Astrocyte of the cerebellum (primary cell): ENCODE measurements around the gene CRAMP1.

Source experiments
- DNase-seq: peaks from one replicate; pipeline ENCODE4 v3.0.0-alpha.2; 2011; ENCODE audit warnings: low read depth
- H3K4me3 ChIP-seq: 2 replicates; pipeline ENCODE4 v1.5.1; 2011; ENCODE audit warnings: mild to moderate bottlenecking, low read depth, low read length, moderate library complexity
- in situ Hi-C: cut with HindIII; loops from 2 replicates; pipeline ENCODE4 v1.10.0; 2017; ENCODE audit warnings: low sequenced_read_pairs
- TF ChIP-seq, protein P1 (sequence below): IDR thresholded peaks from 2 replicates; pipeline ENCODE4 v1.5.1; 2012; ENCODE audit warnings: low read length, low read depth, moderate library complexity, mild to moderate bottlenecking; ENCODE audit errors: missing control alignments

Gene CRAMP1

DNA sequence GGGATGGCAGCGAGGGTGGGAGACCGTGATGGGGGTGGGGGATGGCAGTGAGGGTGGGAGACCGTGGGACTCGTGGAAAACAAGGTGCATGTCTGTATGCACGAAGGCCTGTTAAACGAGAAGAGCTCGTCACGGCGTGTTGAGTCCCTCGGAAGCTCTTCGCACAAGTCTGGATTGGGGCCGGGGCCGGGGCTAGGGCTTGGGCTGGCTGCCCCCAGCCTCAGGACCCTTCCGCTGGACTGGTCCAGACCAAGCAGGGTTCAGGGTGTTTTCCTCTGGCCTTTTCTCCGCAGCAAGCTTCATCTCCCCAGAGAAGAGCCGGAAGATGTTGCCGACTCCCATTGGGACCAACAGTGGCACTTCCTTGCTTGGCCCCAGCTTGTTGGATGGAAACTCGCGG, 58.2 kb downstream of the CRAMP1 start:
- H3K4me3 ChIP-seq = no peak overlapping the region
- TF ChIP-seq, protein P1, sequence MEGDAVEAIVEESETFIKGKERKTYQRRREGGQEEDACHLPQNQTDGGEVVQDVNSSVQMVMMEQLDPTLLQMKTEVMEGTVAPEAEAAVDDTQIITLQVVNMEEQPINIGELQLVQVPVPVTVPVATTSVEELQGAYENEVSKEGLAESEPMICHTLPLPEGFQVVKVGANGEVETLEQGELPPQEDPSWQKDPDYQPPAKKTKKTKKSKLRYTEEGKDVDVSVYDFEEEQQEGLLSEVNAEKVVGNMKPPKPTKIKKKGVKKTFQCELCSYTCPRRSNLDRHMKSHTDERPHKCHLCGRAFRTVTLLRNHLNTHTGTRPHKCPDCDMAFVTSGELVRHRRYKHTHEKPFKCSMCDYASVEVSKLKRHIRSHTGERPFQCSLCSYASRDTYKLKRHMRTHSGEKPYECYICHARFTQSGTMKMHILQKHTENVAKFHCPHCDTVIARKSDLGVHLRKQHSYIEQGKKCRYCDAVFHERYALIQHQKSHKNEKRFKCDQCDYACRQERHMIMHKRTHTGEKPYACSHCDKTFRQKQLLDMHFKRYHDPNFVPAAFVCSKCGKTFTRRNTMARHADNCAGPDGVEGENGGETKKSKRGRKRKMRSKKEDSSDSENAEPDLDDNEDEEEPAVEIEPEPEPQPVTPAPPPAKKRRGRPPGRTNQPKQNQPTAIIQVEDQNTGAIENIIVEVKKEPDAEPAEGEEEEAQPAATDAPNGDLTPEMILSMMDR = no peak
- in situ Hi-C loops = loop anchor here (5.0 kb wide), 1 partner anchor 33 kb away; no protein-coding TSS in a partner anchor
- DNase-seq = no peak

DNA sequence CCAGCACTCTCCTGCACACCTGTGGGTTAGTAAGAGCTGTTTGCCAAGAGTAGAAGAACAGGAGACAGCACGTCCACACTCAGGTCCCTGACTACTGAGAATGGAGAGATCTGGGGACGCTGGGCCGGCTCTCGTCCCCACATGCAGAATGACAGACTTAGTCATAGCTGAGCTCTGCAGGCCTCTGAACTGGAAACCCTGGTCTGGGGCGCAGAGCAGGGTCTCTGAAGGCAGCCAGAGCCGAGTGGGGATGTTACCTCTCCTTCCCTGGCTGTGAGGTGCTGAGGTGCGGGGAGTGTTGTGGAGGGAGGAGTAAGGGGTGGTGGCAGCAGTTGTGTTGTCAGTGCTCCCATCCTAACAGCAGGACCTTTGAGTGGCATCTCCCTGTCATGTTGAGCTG, 58.7 kb downstream of the CRAMP1 start:
- H3K4me3 ChIP-seq = no peak overlapping the region
- in situ Hi-C loops = loop anchor here (5.0 kb wide), 1 partner anchor 34 kb away; no protein-coding TSS in a partner anchor
- DNase-seq = no peak
- TF ChIP-seq, protein P1 = no peak

DNA sequence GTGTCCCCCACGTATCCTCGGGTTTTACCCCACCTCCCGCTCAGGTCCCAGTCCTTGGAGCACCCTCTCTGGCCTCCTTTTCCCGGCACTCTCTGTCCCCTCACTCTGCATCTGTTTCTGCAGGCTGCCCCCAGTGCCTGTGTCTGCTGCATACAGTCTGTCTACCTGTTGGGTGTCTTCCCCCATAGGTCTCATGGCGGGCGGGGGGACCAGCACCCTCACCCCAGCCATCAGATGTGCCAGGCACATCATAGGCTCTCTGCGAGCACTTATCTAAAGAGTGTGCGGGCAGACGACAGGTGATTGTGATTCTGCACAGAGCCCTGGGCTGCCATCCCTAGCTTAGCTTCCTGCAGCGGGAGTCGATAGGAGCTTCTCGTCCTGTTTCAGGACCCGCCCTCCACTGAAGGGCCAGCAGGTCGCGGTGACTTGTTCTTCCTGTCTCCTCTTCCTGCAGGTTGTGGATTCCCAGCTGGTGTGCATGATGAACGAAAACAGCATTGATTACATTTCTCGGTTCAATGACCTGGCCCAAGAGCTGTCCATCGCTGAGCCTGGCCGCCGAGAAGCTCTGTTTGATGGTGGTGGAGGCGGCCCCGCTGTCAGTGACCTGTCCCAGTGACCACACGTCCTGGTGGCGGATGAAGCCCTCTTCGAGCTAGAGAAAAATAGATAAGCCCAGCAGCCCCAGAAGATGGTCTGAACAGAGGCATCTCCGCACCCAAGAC, 61.4 kb downstream of the CRAMP1 start:
- H3K4me3 ChIP-seq = no peak overlapping the region
- no peak for DNase-seq
- TF ChIP-seq, protein P1 = no peak
- in situ Hi-C loops = loop anchor here (5.0 kb wide), 1 partner anchor 36 kb away; no protein-coding TSS in a partner anchor

DNA sequence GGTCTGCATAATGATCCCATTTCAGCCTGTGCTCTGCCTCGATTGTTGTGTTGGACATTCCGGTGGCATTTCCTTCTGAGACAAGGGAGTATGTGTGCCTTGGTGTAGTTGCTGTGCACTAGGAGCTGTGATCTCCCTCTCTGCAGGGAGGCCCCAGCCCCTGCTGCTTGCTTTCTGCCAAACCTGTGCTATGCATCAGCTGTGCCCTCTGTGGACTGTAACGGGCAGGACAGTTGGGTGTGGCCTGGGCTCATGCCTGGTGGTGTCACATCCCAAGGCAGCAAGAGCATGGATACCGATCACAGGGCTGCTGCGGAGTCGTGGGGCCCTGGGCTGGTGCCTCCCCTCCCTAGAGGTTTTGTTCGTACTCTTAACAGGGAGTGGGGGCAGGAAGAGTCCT, 62.1 kb downstream of the CRAMP1 start:
- TF ChIP-seq, protein P1 = no peak
- in situ Hi-C loops = loop anchor here (5.0 kb wide), 1 partner anchor 37 kb away; no protein-coding TSS in a partner anchor
- DNase-seq = no peak

DNA sequence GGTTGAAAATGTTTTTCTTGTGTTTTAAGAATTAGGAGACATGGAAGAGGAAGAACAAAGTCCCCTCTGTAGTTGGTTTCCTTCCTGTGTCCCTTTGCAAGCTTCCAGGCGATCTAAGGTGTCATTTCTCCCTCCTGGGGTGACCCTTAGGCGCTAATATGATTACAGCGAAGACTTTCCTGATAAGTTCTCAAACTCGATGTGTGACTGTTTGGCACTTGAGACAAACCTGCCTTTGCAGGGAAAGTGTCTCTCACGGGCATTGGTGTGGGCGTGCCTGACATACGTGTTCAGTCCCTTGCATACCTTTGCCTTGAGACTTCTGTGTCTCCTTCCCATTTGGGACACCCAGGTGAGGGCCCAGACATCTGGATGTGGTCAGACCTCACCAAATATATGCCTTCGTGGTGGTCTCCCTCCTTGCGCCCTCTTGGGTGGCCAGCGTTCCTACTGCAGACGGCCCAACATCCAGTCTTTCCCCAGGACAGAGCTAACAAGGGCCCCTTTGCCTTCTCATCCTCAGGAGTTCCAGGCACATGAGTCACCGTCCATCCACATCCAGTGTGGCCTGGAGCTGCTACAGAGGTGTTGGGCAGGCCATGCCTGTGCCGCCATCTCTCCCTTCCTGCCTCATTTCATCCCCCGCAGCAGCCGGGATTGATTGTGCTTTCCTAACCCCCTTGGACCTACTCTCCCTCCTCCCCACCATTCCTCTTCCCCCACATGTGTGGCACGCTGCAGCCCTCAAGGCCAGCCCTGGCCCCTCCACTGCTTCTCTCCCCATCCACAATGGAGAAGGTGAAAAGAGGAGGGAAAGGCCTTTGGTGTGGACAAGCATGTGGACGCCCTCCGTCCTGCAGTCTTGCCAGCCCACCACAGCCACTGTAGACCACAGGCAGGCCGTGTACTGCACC, 62.8 kb downstream of the CRAMP1 start:
- DNase-seq = no peak
- TF ChIP-seq, protein P1 = no peak
- H3K4me3 ChIP-seq = no peak overlapping the region
- in situ Hi-C loops = loop anchor here (5.0 kb wide), 1 partner anchor 38 kb away; no protein-coding TSS in a partner anchor

More for the DNA sequence above, 62.1 kb downstream of the CRAMP1 start:
- H3K4me3 ChIP-seq = no peak overlapping the region

DNA sequence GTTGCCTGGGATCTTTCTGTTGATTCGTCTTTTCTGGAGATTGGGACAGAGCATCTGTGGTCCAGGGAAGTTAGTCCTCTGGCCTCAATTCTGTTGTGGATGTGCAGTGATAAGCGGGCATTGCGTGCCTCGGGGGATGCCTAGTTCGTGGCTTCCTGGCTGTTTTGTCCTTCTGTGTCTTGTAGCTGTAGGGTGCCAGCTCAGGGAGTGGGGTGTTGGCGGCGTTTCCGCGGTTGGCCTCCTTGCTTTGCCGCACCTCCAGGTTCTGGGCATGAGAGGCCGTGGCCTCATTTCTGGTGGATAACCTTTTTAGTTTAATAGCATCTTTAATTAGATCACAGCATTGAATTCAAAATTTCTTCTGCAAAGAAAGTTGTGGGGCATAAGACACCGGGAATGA, 64.5 kb downstream of the CRAMP1 start:
- TF ChIP-seq, protein P1 = no peak
- no peak overlapping the region for H3K4me3 ChIP-seq
- DNase-seq = no peak
- in situ Hi-C loops = no loop called here
